Stimulated activated CD8-positive, alpha-beta memory T cell treated with anti-CD3 and anti-CD28 coated beads, Interleukin-7, amount 100 ng/mL, for 24 hours (primary cell): ENCODE measurements around the gene C8A.

Experiments used
- DNase-seq: peaks from one replicate; pipeline ENCODE4 v3.0.0-alpha.2; 2020; ENCODE audit warnings: low read depth

C8A gene

DNA sequence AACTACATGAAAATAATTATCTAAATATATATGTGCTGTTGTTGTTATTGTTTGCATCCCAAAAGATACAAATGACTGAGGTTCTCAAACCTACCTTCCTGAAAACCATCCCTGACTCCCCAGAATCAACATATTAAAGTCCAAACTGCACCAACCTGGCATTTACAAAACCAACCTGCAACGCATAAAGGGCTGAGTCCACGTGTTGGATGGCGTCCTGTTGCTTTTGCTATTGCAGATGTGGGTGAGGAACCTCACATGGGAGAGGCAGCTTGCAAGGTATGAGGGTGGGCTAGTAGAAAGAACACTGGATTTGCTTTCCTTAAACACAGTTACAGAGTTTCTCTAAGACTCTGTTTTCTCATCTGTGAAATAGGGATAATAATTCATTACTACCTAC is 112.8 kb downstream of the C8A start:
- DNase-seq = no peak
